Left renal pelvis (tissue), 4 donors: Measurements from ENCODE around the gene ERGIC3. TPM values are rescaled to one million over a fixed set of nuclear protein-coding genes. Genes with fewer than 3 reads are reported as not detected.
A peak's percentile ranks its signal among the peaks of the same experiment; 100 is the strongest.

Experiments
- DNase-seq, 4 donors: peaks; one replicate each; pipeline ENCODE4 v3.0.0-alpha.2; 2013; ENCODE audit warnings: low read depth in 4 of 4, low spot score in 3 of 4
- polyA plus RNA-seq, 4 donors: library from polyadenylated mRNA; unstranded; fragments of 120-200 nt; gene quantifications; one replicate each; pipeline ENCODE4 v1.2.1, GENCODE V29; 2013; ENCODE audit not compliant: insufficient read length in 4 of 4

The ERGIC3 gene
- 100 to 1,000 TPM; 279 to 362 (median 318) TPM for polyA plus RNA-seq

GRCh38 chr20:35541783-35542662, at the start of gene ERGIC3:
ERGIC3 (plus strand) TSS chr20:35542078; CDS start chr20:35542098, 20 bp downstream.
- peak; percentile 83 to 91 (median 90) for DNase-seq

DNA sequence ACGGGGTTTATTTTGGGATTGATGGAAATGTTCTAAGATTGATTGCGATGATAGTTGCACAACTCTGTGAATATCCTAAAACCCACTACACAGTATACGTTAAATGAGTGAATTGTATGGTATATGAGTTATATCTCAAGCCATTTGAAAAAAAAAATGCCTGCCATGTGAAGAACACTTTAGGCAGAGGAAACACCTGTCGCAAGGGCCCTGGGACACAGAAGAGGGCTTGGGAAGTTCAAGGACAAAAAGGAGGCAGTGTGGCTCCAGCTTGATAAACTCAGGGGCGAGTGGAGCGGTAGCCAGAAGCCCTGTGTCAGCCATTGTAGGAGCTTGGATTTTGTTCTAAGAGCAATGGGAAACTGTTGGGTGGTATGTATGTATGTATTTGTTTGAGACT, 49.5 kb upstream of the ERGIC3 start:
- DNase-seq = no peak

DNA sequence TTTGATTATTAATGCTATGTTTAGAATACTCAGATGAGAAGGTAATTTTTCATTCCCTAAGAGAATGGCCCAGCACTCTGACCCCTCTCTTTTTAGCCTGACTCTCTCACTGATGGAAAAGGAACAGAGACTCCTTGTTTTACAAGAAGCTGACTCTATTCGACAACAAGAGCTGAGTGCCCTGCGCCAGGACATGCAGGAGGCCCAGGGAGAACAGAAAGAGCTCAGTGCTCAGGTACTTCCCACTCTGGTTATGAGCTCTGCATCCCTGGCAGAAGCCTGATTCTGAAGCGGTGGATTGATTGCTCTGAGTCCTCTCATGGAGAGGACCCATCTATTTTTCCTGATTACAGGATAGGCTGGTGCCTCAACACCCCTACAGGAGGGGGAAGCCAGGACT, 45.4 kb upstream of the ERGIC3 start:
- DNase-seq = no peak

- no peak for DNase-seq
These were observed 44.6 kb upstream of the ERGIC3 start for GRCh38 chr20:35497320-35497719.

DNA sequence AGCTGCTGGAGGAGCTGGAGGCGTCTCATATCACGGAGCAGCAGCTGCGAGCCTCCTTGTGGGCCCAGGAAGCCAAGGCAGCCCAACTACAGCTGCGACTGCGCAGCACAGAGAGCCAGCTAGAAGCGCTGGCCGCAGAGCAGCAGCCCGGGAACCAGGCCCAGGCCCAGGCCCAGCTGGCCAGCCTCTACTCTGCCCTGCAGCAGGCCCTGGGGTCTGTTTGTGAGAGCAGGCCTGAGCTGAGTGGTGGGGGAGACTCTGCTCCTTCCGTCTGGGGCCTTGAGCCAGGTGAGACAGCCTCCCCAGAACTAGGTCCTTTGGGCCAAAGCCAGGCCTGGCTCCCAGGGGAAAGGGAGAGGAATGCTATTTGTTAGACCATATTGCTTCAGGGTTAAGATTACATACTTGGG, 44.1 kb upstream of the ERGIC3 start:
- DNase-seq = no peak

GRCh38 chr20:35499271-35499670, 42.6 kb upstream of the ERGIC3 start:
- no peak for DNase-seq

GRCh38 chr20:35502352-35502751, 39.5 kb upstream of the ERGIC3 start:
- no peak for DNase-seq

DNA sequence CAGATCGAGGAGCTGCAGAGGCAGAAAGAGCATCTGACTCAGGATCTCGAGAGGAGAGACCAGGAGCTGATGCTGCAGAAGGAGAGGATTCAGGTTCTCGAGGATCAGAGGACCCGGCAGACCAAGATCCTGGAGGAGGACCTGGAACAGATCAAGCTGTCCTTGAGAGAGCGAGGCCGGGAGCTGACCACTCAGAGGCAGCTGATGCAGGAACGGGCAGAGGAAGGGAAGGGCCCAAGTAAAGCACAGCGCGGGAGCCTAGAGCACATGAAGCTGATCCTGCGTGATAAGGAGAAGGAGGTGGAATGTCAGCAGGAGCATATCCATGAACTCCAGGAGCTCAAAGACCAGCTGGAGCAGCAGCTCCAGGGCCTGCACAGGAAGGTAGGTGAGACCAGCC, 38.6 kb upstream of the ERGIC3 start:
- DNase-seq = no peak

DNA sequence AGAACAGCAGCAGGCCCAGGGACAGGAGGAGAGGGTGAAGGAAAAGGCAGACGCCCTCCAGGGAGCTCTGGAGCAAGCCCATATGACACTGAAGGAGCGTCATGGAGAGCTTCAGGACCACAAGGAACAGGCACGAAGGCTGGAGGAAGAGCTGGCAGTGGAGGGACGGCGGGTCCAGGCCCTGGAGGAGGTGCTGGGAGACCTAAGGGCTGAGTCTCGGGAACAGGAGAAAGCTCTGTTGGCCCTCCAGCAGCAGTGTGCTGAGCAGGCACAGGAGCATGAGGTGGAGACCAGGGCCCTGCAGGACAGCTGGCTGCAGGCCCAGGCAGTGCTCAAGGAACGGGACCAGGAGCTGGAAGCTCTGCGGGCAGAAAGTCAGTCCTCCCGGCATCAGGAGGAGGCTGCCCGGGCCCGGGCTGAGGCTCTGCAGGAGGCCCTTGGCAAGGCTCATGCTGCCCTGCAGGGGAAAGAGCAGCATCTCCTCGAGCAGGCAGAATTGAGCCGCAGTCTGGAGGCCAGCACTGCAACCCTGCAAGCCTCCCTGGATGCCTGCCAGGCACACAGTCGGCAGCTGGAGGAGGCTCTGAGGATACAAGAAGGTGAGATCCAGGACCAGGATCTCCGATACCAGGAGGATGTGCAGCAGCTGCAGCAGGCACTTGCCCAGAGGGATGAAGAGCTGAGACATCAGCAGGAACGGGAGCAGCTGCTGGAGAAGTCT, 37.9 kb upstream of the ERGIC3 start:
- DNase-seq = no peak

DNA sequence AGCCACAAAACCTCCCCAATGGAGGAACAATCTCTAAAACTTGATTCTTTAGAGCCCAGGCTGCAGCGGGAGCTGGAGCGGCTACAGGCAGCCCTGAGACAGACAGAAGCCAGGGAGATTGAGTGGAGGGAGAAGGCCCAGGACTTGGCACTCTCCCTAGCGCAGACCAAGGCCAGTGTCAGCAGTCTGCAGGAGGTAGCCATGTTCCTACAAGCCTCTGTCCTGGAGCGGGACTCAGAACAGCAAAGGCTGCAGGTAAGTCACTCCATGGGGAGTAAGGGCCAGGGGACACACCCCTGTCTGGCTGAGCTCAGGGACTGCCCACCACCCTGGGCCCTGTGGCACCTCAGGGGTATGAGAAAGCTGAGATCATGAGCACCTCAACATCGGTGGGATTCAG, 37.1 kb upstream of the ERGIC3 start:
- no peak for DNase-seq

GRCh38 chr20:35506179-35506578, 35.7 kb upstream of the ERGIC3 start:
- DNase-seq = no peak

DNA sequence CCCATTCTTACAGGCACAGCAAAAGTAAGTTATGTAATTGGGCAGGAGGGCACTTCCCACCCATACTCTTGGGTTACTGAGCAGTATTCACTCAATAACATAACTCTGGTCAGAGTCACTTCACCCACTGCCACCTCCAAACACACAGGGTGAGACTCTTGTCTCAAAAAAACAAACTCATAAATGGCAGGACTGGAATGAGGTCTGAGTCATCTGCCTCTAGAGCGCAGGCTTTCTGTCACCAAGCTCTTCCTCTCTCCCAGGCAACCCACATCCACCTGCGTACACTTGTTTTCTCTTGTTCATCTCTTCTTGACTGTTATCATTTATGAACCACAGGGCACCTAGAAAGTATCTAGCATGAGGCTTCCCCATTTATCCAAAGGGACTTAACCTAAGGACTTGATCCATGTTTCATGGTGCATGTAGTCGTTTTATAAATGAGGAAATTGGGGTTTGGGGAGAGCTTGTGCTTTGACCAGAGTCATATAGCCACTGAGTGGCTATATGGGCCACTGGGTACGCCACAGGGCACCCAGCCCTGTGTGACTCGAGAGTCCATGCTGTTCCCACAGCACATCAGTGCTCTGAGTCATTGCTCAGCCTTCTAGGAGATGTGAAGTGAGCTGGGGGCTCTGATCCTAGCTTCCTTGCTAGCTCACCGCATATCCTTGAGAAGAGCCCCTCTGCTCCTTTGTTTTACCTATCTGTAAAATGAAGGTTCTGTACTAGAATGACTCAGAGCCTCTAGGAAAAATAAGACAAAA, 34.8 kb upstream of the ERGIC3 start:
- DNase-seq = no peak

- no peak for DNase-seq
These were observed 33.2 kb upstream of the ERGIC3 start for GRCh38 chr20:35508493-35509218.

DNA sequence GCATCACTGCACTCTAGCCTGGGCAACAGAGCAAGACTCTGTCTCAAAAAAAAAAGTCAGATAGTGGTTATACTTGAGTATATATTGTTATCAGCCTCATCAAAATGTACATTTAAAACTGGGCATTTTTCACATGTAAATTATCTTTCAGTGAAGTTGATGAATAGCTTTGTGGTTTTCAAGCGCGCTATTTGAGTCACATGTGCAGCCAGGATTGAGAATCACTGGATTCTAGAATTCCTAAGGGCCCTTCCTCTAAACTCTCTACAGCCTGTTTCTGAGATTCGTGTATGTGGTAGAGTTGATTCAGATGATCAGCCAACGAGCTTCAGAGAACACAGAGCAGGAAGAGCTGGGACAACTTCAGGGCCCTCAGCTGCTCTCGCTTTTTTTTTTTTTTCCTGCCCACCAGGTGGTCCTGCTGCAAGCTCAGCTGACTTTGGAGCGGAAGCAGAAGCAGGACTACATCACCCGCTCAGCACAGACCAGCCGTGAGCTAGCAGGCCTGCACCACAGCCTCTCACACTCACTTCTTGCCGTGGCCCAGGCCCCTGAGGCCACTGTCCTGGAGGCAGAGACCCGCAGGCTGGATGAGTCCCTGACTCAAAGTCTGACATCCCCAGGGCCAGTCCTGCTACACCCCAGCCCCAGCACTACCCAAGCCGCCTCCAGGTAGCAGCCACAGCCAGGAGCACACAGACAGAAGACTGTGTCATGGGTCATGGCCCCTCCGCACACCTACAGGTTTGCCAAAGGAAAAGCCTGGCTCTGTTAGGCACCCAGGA, 30.7 kb upstream of the ERGIC3 start:
- no peak for DNase-seq

- DNase-seq = peak in 3 of 4 donors; percentile 5 to 8 (median 6)
These were observed 30.0 kb upstream of the ERGIC3 start for GRCh38 chr20:35511814-35512420.

GRCh38 chr20:35514371-35514932, 27.4 kb upstream of the ERGIC3 start:
- no peak for DNase-seq

DNA sequence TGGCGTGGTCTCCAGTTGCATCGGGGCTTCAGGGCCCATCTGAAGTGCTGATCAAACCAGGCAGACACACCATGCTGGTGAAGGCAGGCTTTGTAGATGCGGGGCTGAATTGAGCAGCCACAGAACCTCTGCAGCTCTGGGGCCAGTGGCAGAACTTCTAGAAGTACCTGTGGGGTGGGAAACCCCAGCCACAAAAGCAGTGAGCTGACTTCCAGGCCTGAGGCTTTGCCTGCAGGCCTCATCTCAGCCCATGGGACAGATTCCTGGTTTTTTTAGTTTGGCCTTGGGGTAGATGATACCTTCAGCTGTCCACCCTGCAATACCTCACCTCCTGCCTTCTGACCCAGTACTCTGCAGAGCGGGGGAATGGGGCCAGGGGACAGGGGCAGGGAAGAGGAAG, 26.5 kb upstream of the ERGIC3 start:
- no peak for DNase-seq

GRCh38 chr20:35515949-35516645, 25.8 kb upstream of the ERGIC3 start:
- no peak for DNase-seq
